Bronchial epithelial cell (primary cell): ENCODE data around the gene BCL2L14. TPM values are rescaled to one million over a fixed set of nuclear protein-coding genes. Genes with fewer than 3 reads are reported as not detected.

Source experiments
- DNase-seq: peaks from one replicate; pipeline ENCODE4 v3.0.0-alpha.2; 2010; ENCODE audit warnings: low read depth
- FAIRE-seq: peaks from 2 replicates; lab custom pipeline; 2011; peaks lifted over from hg19 to GRCh38; lab: Jason Lieb, UNC
- H3K27me3 ChIP-seq: 2 replicates; pipeline ENCODE4 v1.5.1; 2011; ENCODE audit warnings: low read length; ENCODE audit not compliant: control insufficient read depth, insufficient read depth
- H3K36me3 ChIP-seq: 2 replicates; pipeline ENCODE4 v1.5.1; 2011; ENCODE audit warnings: low read length; ENCODE audit not compliant: control insufficient read depth, insufficient read depth
- H3K4me3 ChIP-seq: 2 replicates; pipeline ENCODE4 v1.5.1; 2011; ENCODE audit warnings: mild to moderate bottlenecking, low read depth, low read length, control low read depth
- total RNA-seq: library from RNA; depleted of rRNA; stranded (reverse); fragments of >200 nt; gene quantifications from 2 replicates; pipeline ENCODE4 v1.2.1, GENCODE V29; 2014
- TF ChIP-seq, protein P1 (sequence below): IDR thresholded peaks from 2 replicates; pipeline ENCODE4 v1.5.1; 2011; ENCODE audit warnings: mild to moderate bottlenecking, moderate library complexity, low read length, control low read depth, inconsistent platforms; ENCODE audit not compliant: insufficient read depth, severe bottlenecking

Gene BCL2L14
- total RNA-seq, 1 donor from 2014 or later: not detected

GRCh38 chr12:12028668-12029402 is 41.9 kb upstream of the BCL2L14 start:
- FAIRE-seq (peak; percentile 23), DNase-seq (no peak)
- no peaks in the 10 kb centered on the region for H3K36me3 ChIP-seq
- TF ChIP-seq, protein P1, sequence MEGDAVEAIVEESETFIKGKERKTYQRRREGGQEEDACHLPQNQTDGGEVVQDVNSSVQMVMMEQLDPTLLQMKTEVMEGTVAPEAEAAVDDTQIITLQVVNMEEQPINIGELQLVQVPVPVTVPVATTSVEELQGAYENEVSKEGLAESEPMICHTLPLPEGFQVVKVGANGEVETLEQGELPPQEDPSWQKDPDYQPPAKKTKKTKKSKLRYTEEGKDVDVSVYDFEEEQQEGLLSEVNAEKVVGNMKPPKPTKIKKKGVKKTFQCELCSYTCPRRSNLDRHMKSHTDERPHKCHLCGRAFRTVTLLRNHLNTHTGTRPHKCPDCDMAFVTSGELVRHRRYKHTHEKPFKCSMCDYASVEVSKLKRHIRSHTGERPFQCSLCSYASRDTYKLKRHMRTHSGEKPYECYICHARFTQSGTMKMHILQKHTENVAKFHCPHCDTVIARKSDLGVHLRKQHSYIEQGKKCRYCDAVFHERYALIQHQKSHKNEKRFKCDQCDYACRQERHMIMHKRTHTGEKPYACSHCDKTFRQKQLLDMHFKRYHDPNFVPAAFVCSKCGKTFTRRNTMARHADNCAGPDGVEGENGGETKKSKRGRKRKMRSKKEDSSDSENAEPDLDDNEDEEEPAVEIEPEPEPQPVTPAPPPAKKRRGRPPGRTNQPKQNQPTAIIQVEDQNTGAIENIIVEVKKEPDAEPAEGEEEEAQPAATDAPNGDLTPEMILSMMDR: no peak
- no peak overlapping the region for H3K4me3 ChIP-seq
- H3K27me3 ChIP-seq: no peaks in the 10 kb centered on the region

GRCh38 chr12:12029653-12030052 is 41.1 kb upstream of the BCL2L14 start:
- TF ChIP-seq, protein P1: no peak
- DNase-seq: no peak
- Histone ChIP-seq H3K27me3 (no peaks in the 10 kb centered on the region), H3K36me3 (no peaks in the 10 kb centered on the region), H3K4me3 (no peak overlapping the region)
- no peak for FAIRE-seq

GRCh38 chr12:12032260-12032791 is 38.4 kb upstream of the BCL2L14 start:
- Histone ChIP-seq H3K27me3 (no peaks in the 10 kb centered on the region), H3K4me3 (no peak overlapping the region), H3K36me3 (no peaks in the 10 kb centered on the region)
- FAIRE-seq (no peak), DNase-seq (no peak)
- TF ChIP-seq, protein P1: no peak

DNA sequence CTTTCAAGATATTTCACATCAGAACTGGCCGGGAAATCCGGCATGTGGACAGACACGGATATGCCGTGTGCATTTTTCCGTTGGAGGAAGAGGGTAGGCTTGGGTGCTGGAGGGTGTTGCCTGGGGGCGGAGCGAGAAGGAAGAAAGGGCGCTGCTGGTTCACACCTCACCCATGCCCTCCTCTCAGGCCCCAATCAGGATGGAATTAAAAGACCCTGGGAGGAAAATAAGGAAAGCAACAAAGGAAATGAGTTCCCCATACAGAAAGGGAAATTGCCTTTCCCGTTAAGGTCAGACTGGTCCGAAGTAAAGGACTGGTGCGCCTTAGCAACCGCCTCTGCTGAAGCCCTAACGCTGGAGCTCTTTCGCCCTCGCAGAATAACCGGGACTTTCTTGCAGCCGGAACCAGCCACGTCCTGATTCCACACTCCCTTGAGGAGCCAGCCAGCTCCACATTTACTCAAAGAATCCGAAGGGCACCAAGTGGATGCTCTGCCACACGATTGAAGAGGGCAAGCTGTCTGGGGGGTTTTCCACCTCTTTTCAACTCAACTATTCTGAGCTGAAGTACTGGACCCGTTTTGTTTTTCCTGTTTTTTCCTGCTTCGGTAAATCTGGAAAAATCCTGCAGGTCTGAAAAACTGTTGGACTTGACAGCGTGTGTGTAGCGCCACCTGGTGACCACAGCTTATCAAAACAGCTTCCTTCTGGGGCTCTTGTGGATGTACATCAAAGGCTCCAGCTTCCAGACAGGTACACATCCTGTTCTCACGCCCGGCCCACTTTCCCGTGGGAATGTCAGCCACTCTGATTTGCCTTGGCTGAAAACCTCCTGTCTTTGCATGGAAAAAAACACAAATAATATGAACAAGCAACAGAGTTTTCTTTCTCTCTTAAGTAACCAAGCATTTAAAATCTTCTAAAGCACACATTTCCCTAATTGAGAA is 37.6 kb upstream of the BCL2L14 start:
- H3K27me3 ChIP-seq: no peaks in the 10 kb centered on the region
- DNase-seq (peak; percentile 82), FAIRE-seq (no peak)
- H3K4me3 ChIP-seq: peak overlapping the region; percentile 29
- TF ChIP-seq, protein P1: peak; percentile 80
- no peaks in the 10 kb centered on the region for H3K36me3 ChIP-seq

DNA sequence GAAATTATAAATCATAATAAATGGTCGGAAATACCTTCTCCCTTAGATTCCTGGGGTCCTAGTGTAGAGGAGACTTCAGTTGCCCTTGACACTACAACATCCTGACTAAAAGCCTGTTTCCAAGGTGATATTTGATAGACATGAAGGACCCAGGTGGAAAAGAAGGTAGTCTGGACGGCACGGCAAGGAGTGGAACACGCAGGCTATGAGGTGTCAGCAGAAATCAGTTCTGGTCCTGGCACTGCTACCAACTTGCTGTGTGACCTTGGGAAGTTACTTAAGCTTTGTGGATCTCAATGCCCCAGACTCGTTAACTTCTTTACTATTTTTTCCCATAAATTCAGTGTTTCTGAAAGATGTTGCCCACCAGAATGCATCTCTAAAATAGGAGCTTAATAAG is 36.9 kb upstream of the BCL2L14 start:
- TF ChIP-seq, protein P1: no peak
- DNase-seq: no peak
- Histone ChIP-seq H3K4me3 (no peak overlapping the region), H3K36me3 (no peaks in the 10 kb centered on the region), H3K27me3 (no peaks in the 10 kb centered on the region)
- FAIRE-seq: no peak
